ENCODE results near the gene GLA.

GLA gene

GRCh38 chrX:101347859-101348451 is 59.8 kb downstream of the GLA start:
- DNase-seq (no peak), ATAC-seq (no peak)
- Mint-ChIP-seq H3K4me1 (peaks cover 14% of the 10 kb centered on the region), H3K4me3 (peak overlapping the region; percentile 91 to 93), H3K9me3 (no peaks in the 10 kb centered on the region), H3K27me3 (no peaks in the 10 kb centered on the region), H3K27ac (peak overlapping the region; percentile 93 to 94)
